Hindlimb muscle (tissue), 1 donor: ENCODE data around the gene GRK2. TPM values are rescaled to one million over a fixed set of nuclear protein-coding genes. Genes with fewer than 3 reads are reported as not detected.
A peak's percentile ranks its signal among the peaks of the same experiment; 100 is the strongest.

ENCODE experiments used
- DNase-seq: peaks from one replicate; pipeline ENCODE4 v3.0.0-alpha.2; 2013
- polyA plus RNA-seq: library from polyadenylated mRNA; unstranded; fragments of 120-200 nt; gene quantifications from one replicate; pipeline ENCODE4 v1.2.1, GENCODE V29; 2013; ENCODE audit not compliant: insufficient read length

The GRK2 gene
- polyA plus RNA-seq, 1 donor = 61.1 TPM

- no peak for DNase-seq
These were observed 17.2 kb downstream of the GRK2 start for GRCh38 chr11:67283481-67283963.

DNA sequence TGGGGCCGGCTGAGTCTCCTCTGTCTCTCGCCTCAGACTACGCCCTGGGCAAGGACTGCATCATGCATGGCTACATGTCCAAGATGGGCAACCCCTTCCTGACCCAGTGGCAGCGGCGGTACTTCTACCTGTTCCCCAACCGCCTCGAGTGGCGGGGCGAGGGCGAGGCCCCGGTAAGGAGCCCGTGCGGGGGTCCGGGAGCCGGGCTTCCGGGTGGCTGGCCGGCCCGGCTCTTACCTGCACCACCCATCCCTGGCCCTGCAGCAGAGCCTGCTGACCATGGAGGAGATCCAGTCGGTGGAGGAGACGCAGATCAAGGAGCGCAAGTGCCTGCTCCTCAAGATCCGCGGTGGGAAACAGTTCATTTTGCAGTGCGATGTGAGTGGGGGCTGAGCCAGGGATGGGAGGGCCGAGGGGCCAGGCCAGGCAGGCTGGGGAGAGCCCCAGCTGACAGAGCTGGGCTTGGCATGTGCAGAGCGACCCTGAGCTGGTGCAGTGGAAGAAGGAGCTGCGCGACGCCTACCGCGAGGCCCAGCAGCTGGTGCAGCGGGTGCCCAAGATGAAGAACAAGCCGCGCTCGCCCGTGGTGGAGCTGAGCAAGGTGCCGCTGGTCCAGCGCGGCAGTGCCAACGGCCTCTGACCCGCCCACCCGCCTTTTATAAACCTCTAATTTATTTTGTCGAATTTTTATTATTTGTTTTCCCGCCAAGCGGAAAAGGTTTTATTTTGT, 18.7 kb downstream of the GRK2 start:
- no peak for DNase-seq

- no peak for DNase-seq
These were observed 19.5 kb downstream of the GRK2 start for GRCh38 chr11:67285541-67286498.

- no peak for DNase-seq
These were observed 20.5 kb downstream of the GRK2 start for GRCh38 chr11:67286621-67287333.

DNA sequence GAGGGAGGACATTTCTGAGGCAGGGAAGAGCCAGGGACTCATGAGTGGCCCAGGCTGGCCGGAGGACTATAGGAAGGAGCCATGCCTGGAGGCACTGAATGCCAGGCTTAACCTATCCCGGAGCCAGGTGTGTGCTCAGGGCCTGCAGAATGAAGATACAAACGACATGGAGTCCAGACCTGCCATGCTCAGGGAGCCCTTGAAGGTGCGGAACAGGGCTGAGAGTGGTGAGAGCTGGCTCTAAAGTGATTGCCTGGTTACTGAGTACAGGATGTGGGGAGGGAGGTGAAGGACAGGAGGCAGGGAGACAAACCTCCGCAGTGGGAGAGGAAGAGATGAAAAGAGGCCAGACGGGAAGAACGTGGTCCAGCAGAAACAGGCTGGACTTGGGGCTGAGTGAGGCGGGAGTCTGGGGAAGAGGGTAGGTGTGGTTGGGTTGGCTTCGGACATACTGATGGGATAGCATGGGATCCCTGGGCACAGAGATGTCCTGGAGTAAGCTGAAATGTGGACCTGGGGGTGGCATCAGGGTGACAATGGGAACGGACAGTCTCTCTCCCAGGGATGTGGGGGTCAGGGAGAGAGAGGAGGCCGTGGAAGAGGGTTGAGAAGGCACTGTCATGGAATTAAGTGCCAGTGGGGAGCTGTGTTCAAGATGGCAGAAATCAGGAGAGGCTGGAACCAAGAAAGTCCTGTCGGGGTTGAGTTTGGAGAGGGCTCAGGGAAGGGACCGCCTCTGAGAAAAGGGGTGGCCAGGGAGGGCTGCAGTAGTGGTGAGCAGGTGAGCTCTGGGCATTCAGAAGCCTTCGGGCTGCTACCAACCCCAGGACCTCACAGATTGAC, 21.3 kb downstream of the GRK2 start:
- DNase-seq = no peak

DNA sequence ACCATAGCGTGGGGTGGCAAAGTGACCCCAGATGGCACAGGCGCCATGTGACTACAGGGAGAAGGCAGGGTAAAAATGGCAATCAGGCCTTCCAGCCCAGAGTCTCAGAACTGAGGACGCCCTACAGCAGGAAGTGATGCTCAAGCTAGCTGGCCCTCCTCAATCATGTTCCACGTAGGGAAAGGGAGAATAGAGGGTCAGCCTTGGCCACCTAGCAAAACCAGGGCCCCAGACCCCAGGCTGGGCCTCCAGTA, 21.9 kb downstream of the GRK2 start:
- no peak for DNase-seq

DNA sequence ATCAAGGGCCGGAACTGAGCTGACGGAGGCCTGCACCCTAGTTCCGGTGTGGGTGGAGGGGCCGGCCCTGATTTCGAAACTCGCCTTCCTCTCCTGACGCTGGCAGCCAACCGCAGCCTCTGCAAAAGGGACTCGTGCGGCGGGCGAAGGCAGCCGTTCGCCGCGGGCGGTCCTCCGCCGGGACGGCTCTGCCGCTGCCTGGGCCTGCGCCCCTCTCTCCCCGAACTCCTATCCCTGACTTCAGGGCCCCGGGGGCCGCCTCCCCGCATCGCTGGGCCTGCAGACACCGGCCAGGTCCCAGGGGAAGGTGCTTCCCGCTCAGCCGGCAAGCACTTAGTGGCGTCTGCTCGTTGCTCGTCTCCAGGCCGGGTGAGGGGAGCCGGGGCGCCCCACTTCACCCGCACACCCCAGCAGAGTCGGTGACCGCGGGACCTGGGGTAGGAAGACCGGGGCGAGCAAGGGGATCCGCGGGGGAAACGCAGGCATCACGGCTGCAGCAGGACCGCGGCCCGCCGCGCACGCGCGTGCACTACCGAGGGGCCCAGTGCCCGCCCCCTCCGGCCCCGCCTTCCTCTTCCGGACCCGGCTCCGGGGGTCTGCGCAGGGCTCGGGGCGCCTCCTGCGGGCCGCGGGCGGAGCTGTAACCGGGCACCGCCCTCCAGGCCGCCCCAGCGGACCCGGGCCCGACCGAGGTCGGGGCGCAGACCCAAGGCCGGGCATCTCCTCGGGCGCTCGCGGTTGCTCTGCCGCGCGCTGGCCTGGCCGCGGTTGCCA, 22.4 kb downstream of the GRK2 start:
- peak; percentile 92 for DNase-seq

DNA sequence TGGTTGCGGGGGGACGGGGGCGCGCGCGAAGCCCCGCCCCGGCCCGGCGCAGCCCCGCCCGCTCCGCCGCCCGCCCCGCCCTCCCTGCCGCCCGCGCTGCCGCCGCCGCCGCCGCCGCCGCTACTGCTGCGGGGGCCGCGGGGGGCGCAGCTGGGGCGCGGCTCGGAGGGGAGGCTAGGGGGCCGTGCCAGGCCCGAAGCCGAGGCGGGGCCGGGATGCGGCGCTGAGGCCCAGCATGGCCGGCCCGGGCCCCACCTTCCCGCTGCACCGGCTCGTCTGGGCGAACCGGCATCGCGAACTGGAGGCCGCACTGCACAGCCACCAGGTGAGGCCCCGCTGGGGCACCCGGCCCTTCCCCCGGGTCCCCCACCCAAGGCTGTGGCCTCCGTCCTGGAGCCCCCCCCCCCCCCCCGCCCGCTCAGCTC, 23.0 kb downstream of the GRK2 start, which contains the start of gene ANKRD13D:
TSS of gene ANKRD13D (plus strand) at position 78 of the 425 bp plus-strand sequence. CDS start at position 236, 158 bp downstream.
- no peak for DNase-seq

GRCh38 chr11:67289651-67290479, 23.6 kb downstream of the GRK2 start:
- DNase-seq = no peak

DNA sequence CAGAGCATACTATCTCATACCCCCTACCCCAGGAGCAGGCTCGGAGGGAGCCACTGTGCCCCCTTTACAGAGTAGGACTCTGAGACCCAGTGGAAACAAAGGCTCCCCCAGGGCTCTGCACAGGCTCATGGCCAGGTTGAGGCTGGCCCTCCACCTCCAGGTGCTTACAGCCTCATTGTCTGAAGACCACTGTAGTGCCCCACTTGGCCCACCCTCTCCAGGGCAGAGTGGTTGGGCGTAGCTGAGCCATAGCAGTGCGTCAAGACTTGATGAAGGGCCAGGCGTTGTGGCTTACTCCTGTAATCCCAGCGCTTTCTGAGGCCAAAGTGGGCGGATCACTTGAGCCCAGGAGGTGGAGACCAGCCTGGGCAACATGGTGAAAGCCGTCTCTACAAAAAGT, 24.5 kb downstream of the GRK2 start:
- no peak for DNase-seq

DNA sequence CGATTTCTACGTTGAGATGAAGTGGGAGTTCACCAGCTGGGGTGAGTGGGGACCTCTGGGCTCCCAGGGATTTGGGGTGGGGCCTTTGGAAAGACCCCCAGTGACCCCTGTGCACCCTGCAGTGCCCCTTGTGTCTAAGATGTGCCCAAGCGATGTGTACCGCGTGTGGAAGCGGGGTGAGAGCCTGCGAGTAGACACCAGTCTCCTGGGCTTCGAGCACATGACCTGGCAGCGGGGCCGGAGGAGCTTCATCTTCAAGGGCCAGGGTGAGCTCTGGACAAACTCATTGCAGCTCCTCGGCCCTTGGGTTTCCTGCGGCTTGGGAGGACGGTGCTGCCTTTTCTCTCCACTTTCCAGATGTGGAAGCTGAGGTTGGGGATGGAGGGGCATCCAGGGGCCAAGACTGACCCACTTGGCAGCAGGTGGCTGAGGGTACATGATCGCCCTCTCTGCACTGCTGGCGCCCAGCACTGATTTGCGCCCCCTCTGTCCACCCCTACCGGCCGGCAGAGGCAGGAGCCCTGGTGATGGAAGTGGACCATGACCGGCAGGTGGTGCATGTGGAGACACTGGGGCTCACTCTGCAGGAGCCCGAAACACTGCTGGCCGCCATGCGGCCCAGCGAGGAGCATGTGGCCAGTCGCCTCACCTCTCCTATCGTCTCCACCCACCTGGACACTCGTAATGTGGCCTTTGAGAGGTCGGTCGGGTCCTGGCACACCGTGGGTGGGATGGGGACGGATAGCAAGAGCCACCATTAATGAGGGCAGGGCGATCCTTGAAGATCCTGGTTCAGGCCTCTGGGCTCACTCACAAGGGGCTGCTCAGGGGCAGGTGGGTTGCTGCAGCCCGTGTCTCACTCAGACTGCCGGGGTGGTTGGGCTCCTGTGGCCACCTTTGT, 25.5 kb downstream of the GRK2 start:
- DNase-seq = no peak

DNA sequence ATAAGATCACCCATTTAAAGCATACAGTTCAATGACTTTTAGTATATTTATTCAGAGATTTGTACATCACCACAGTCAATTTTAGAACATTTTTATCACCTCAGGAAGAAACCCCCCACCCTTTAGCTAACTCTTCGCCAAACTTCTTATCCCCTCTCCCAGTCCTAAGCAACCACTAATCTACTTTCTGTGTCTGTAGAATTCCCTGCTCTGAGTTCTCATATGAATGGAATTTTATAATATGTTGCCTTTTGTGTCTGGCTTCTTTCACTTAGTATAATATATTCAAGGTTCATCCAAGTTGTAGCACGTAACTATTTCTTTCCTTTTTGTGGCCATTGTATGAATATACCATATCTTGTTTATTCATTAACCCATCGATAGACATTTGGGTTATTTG, 26.4 kb downstream of the GRK2 start:
- no peak for DNase-seq

DNA sequence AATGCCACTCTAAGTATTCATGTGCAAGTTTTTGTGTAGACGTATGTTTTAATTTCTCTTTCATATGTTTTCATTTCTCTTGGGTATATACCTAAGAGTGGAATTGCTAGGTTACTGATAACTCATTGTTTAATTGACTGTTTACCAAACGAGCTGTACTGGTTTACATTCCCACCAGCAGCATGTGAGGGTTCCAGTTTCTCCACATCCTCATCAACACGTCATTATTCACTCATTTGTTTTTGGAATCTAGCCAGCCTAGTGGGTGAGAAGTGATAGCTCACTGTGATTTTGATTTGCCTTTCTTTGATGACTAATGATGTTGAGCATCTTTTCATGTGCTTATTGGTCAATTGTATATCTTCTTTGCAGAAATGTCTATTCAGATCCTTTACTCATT, 26.8 kb downstream of the GRK2 start:
- DNase-seq = no peak

DNA sequence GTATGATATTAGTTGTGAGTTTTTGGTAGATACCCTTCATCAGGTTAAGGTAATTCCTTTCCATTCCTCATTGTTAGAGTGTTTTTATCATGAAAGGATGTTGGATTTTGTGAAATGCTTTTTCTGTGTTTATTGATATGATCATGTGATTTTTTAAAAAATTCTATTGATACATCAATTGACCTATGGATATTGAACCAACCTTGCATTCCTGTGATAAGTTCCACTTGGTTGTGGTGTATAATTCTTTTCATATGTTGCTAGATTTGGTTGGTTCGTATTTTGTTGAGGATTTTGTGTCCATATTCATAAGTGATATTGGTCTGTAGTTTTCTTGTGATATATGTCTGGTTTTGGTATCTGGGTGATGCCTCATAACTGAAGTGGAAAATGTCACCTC, 29.6 kb downstream of the GRK2 start:
- no peak for DNase-seq

DNA sequence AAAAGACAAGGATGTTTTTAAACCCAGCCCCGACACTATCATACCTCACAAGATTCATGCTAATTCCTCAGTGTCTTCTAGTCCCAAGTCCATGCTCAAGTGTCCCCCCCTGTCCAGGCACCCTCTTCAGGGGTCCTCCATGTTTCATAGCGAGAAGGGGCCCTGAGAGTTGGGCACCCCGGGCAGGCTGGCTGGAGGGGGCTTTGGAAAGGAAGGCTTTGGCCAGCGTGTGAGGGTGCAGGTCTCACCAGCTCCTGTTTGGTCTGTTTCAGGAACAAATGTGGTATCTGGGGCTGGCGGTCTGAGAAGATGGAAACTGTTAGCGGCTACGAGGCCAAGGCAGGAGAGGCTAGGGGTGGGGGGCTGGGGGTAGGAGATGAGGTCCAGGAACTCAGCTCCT, 32.5 kb downstream of the GRK2 start:
- no peak for DNase-seq

GRCh38 chr11:67299471-67300191, 33.4 kb downstream of the GRK2 start:
- no peak for DNase-seq

DNA sequence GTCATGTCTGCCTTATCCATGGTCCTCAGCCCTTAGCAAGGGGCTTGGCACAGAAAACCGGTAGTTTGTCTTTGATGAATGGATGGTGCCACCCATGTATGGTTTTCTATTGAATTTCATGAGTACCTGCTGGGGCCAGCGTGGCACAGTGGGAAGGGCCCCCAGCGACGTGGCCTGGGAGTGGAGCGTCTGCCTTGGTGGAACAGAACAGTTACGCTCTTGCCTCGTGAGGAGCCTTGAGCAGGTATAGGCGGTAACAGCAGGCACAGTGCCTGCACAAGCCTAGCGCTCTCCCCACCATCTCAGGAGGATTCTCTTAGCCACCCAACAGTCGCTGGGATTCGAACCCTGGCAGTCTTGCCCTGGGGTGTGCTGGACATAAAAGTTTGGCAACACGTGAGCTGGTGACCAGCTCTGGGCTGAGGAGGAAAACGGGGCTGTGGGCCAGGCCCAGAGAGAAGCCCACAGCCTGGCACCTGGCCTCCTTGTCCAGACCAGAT, 34.0 kb downstream of the GRK2 start:
- DNase-seq = no peak

DNA sequence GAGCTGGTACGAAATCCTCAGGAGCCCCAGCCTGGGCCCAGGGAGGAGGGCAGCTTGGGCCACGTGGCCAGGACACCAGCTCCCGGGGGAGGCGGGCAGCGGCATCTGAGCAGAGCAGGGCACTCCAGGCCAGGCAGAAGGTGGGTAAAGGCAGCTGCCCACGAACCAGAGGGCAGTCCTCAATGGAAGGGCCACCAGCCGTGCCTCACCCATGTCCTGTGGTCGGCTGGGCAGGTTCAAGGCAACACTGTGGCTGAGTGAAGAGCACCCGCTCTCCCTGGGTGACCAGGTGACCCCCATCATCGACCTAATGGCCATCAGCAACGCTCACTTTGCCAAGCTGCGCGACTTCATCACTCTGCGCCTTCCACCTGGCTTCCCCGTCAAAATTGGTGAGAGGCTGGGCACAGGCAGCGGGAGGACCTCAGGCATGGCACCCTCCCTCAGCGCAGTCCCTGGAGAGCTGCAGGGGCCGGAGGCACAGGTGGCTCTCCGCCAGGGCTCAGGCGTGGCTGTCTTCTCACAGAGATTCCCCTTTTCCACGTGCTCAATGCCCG, 34.6 kb downstream of the GRK2 start:
- DNase-seq = no peak
